ENCODE data around the gene TAF12. TPM values are rescaled to one million over a fixed set of nuclear protein-coding genes. Genes with fewer than 3 reads are reported as not detected.
"Not testable (repeated sequence)": the region's sequence is repeated elsewhere in the genome, so short reads cannot be mapped to it uniquely, and the experiment has no call there.

Gene TAF12
- total and polyA plus RNA-seq, 4 donors: 20.8 to 41.4 (median 28.5) TPM

GRCh38 chr1:28646040-28646439 lies 3.2 kb upstream of the TAF12 start:
- Histone ChIP-seq H3K27ac (ENCODE audit: low read depth, low read length) (no peak overlapping the region), H3K27me3 (ENCODE audit: control insufficient read depth, insufficient read depth, low read length) (no peaks in the 10 kb centered on the region), H3K36me3 (ENCODE audit: control insufficient read depth, insufficient read depth, low read length) (no peaks in the 10 kb centered on the region), H3K4me1 (ENCODE audit: control insufficient read depth, insufficient read depth, low read length) (peaks cover 30% of the 10 kb centered on the region), H3K9me3 (ENCODE audit: control insufficient read depth, insufficient read depth, low read length) (no peaks in the 10 kb centered on the region), H3K4me3 (ENCODE audit: low read depth, low read length) (no peak overlapping the region)
- WGBS (ENCODE audit: insufficient coverage): 83% methylated on average over 1 of the region's 1 CpG
- DNase-seq (ENCODE audit: low read depth in 4 of 6, low spot score in 6 of 6): no peak

GRCh38 chr1:28645406-28645805 lies 2.5 kb upstream of the TAF12 start:
- WGBS (ENCODE audit: insufficient coverage): 93% methylated on average over 8 of the region's 11 CpGs
- H3K27ac ChIP-seq (ENCODE audit: low read depth, low read length); H3K4me3 ChIP-seq (ENCODE audit: low read depth, low read length); H3K27me3 ChIP-seq (ENCODE audit: control insufficient read depth, insufficient read depth, low read length); DNase-seq (ENCODE audit: low read depth in 4 of 6, low spot score in 6 of 6); H3K36me3 ChIP-seq (ENCODE audit: control insufficient read depth, insufficient read depth, low read length); H3K9me3 ChIP-seq (ENCODE audit: control insufficient read depth, insufficient read depth, low read length): not testable (repeated sequence)
- H3K4me1 ChIP-seq (ENCODE audit: control insufficient read depth, insufficient read depth, low read length): peaks cover 31% of the 10 kb centered on the region

- H3K9me3 ChIP-seq (ENCODE audit: control insufficient read depth, insufficient read depth, low read length): no peaks in the 10 kb centered on the region
- no peak for DNase-seq (ENCODE audit: low read depth in 4 of 6, low spot score in 6 of 6)
- no peaks in the 10 kb centered on the region for H3K36me3 ChIP-seq (ENCODE audit: control insufficient read depth, insufficient read depth, low read length)
- H3K27ac ChIP-seq (ENCODE audit: low read depth, low read length): no peak overlapping the region
- no peak overlapping the region for H3K4me3 ChIP-seq (ENCODE audit: low read depth, low read length)
- peaks cover 31% of the 10 kb centered on the region for H3K4me1 ChIP-seq (ENCODE audit: control insufficient read depth, insufficient read depth, low read length)
- 90% methylated on average over 2 of the region's 3 CpGs for WGBS (ENCODE audit: insufficient coverage)
- H3K27me3 ChIP-seq (ENCODE audit: control insufficient read depth, insufficient read depth, low read length): no peaks in the 10 kb centered on the region
These were observed 1.6 kb upstream of the TAF12 start for GRCh38 chr1:28644494-28644893.

GRCh38 chr1:28642056-28642846 lies 616 bp downstream of the TAF12 start:
- H3K27ac ChIP-seq (ENCODE audit: low read depth, low read length): peak overlapping the region; percentile 95
- H3K4me3 ChIP-seq (ENCODE audit: low read depth, low read length): peak overlapping the region; percentile 94
- peak in 3 of 6 donors; percentile 2 to 17 (median 15) for DNase-seq (ENCODE audit: low read depth in 4 of 6, low spot score in 6 of 6)
- no peaks in the 10 kb centered on the region for H3K27me3 ChIP-seq (ENCODE audit: control insufficient read depth, insufficient read depth, low read length)
- H3K36me3 ChIP-seq (ENCODE audit: control insufficient read depth, insufficient read depth, low read length): no peaks in the 10 kb centered on the region
- no peaks in the 10 kb centered on the region for H3K9me3 ChIP-seq (ENCODE audit: control insufficient read depth, insufficient read depth, low read length)
- H3K4me1 ChIP-seq (ENCODE audit: control insufficient read depth, insufficient read depth, low read length): peaks cover 14% of the 10 kb centered on the region
- 0% methylated on average over 24 of the region's 26 CpGs for WGBS (ENCODE audit: insufficient coverage)

GRCh38 chr1:28640766-28641165 lies 2.1 kb downstream of the TAF12 start:
- 83% methylated on average over 1 of the region's 1 CpG for WGBS (ENCODE audit: insufficient coverage)
- H3K4me3 ChIP-seq (ENCODE audit: low read depth, low read length): no peak overlapping the region

GRCh38 chr1:28632560-28632959 lies 10.3 kb downstream of the TAF12 start:
- Histone ChIP-seq H3K36me3 (ENCODE audit: control insufficient read depth, insufficient read depth, low read length) (peaks cover 2% of the 10 kb centered on the region), H3K4me1 (ENCODE audit: control insufficient read depth, insufficient read depth, low read length) (no peaks in the 10 kb centered on the region), H3K27ac (ENCODE audit: low read depth, low read length) (no peak overlapping the region), H3K4me3 (ENCODE audit: low read depth, low read length) (no peak overlapping the region), H3K9me3 (ENCODE audit: control insufficient read depth, insufficient read depth, low read length) (no peaks in the 10 kb centered on the region), H3K27me3 (ENCODE audit: control insufficient read depth, insufficient read depth, low read length) (no peaks in the 10 kb centered on the region)
- 92% methylated on average over 2 of the region's 4 CpGs for WGBS (ENCODE audit: insufficient coverage)
- DNase-seq (ENCODE audit: low read depth in 4 of 6, low spot score in 6 of 6): no peak

More at GRCh38 chr1:28640766-28641165, 2.1 kb downstream of the TAF12 start:
- no peaks in the 10 kb centered on the region for H3K27me3 ChIP-seq (ENCODE audit: control insufficient read depth, insufficient read depth, low read length)
- H3K9me3 ChIP-seq (ENCODE audit: control insufficient read depth, insufficient read depth, low read length): no peaks in the 10 kb centered on the region
- no peak for DNase-seq (ENCODE audit: low read depth in 4 of 6, low spot score in 6 of 6)
- H3K27ac ChIP-seq (ENCODE audit: low read depth, low read length): no peak overlapping the region
- peaks cover 13% of the 10 kb centered on the region for H3K4me1 ChIP-seq (ENCODE audit: control insufficient read depth, insufficient read depth, low read length)
- H3K36me3 ChIP-seq (ENCODE audit: control insufficient read depth, insufficient read depth, low read length): no peaks in the 10 kb centered on the region

GRCh38 chr1:28631713-28632112 lies 11.2 kb downstream of the TAF12 start:
- H3K27me3 ChIP-seq (ENCODE audit: control insufficient read depth, insufficient read depth, low read length): no peaks in the 10 kb centered on the region
- H3K4me3 ChIP-seq (ENCODE audit: low read depth, low read length): no peak overlapping the region
- H3K36me3 ChIP-seq (ENCODE audit: control insufficient read depth, insufficient read depth, low read length): peaks cover 2% of the 10 kb centered on the region
- H3K9me3 ChIP-seq (ENCODE audit: control insufficient read depth, insufficient read depth, low read length): no peaks in the 10 kb centered on the region
- no peak for DNase-seq (ENCODE audit: low read depth in 4 of 6, low spot score in 6 of 6)
- no CpG with 5 or more reads among the region's 1 CpG for WGBS (ENCODE audit: insufficient coverage)
- H3K4me1 ChIP-seq (ENCODE audit: control insufficient read depth, insufficient read depth, low read length): no peaks in the 10 kb centered on the region
- H3K27ac ChIP-seq (ENCODE audit: low read depth, low read length): no peak overlapping the region

GRCh38 chr1:28613175-28613574 lies 29.7 kb downstream of the TAF12 start:
- H3K27ac ChIP-seq (ENCODE audit: low read depth, low read length): no peak overlapping the region
- DNase-seq (ENCODE audit: low read depth in 4 of 6, low spot score in 6 of 6): no peak
- H3K4me1 ChIP-seq (ENCODE audit: control insufficient read depth, insufficient read depth, low read length): no peaks in the 10 kb centered on the region
- no peaks in the 10 kb centered on the region for H3K27me3 ChIP-seq (ENCODE audit: control insufficient read depth, insufficient read depth, low read length)
- H3K9me3 ChIP-seq (ENCODE audit: control insufficient read depth, insufficient read depth, low read length): no peaks in the 10 kb centered on the region
- no peak overlapping the region for H3K4me3 ChIP-seq (ENCODE audit: low read depth, low read length)
- H3K36me3 ChIP-seq (ENCODE audit: control insufficient read depth, insufficient read depth, low read length): peaks cover 54% of the 10 kb centered on the region
- WGBS (ENCODE audit: insufficient coverage): 97% methylated on average over 4 of the region's 5 CpGs

- no peak overlapping the region for H3K4me3 ChIP-seq (ENCODE audit: low read depth, low read length)
- DNase-seq (ENCODE audit: low read depth in 4 of 6, low spot score in 6 of 6): no peak
- H3K4me1 ChIP-seq (ENCODE audit: control insufficient read depth, insufficient read depth, low read length): no peaks in the 10 kb centered on the region
- WGBS (ENCODE audit: insufficient coverage): no CpG with 5 or more reads among the region's 2 CpGs
- peaks cover 65% of the 10 kb centered on the region for H3K36me3 ChIP-seq (ENCODE audit: control insufficient read depth, insufficient read depth, low read length)
- H3K27ac ChIP-seq (ENCODE audit: low read depth, low read length): no peak overlapping the region
- no peaks in the 10 kb centered on the region for H3K27me3 ChIP-seq (ENCODE audit: control insufficient read depth, insufficient read depth, low read length)
- H3K9me3 ChIP-seq (ENCODE audit: control insufficient read depth, insufficient read depth, low read length): no peaks in the 10 kb centered on the region
These were observed 36.1 kb downstream of the TAF12 start for GRCh38 chr1:28606771-28607170.

GRCh38 chr1:28604962-28605361 lies 37.9 kb downstream of the TAF12 start:
- H3K9me3 ChIP-seq (ENCODE audit: control insufficient read depth, insufficient read depth, low read length): no peaks in the 10 kb centered on the region
- H3K27ac ChIP-seq (ENCODE audit: low read depth, low read length): no peak overlapping the region
- no peak overlapping the region for H3K4me3 ChIP-seq (ENCODE audit: low read depth, low read length)
- no peak for DNase-seq (ENCODE audit: low read depth in 4 of 6, low spot score in 6 of 6)
- no peaks in the 10 kb centered on the region for H3K4me1 ChIP-seq (ENCODE audit: control insufficient read depth, insufficient read depth, low read length)
- H3K27me3 ChIP-seq (ENCODE audit: control insufficient read depth, insufficient read depth, low read length): no peaks in the 10 kb centered on the region
- H3K36me3 ChIP-seq (ENCODE audit: control insufficient read depth, insufficient read depth, low read length): peaks cover 61% of the 10 kb centered on the region
- 71% methylated on average over 4 of the region's 6 CpGs for WGBS (ENCODE audit: insufficient coverage)

Measured in spinal cord (tissue), 10 donors.